GM23248 (cell line): ENCODE data around the gene PPP2R5B. TPM values are rescaled to one million over a fixed set of nuclear protein-coding genes. Genes with fewer than 3 reads are reported as not detected.

ENCODE experiments used
- DNase-seq: peaks from one replicate; pipeline ENCODE4 v3.0.0-alpha.2; 2015
- H2AFZ ChIP-seq: fragments of 200-600 bp; sonication (generic); 2 replicates; pipeline ENCODE4 v1.6.1; 2016; ENCODE audit warnings: antibody characterized with exemption
- H3F3A ChIP-seq: fragments of 200-600 bp; sonication (generic); 2 replicates; pipeline ENCODE4 v1.6.1; 2016; ENCODE audit warnings: mild to moderate bottlenecking, antibody characterized with exemption, mixed run types; ENCODE audit not compliant: insufficient read depth
- H3K27ac ChIP-seq: fragments of 200-600 bp; sonication (generic); 2 replicates; pipeline ENCODE4 v1.5.1; 2016; ENCODE audit warnings: mild to moderate bottlenecking
- H3K27me3 ChIP-seq: fragments of 200-600 bp; sonication (generic); replicated peaks from 2 replicates; pipeline ENCODE4 v1.6.1; 2016; ENCODE audit warnings: mild to moderate bottlenecking; ENCODE audit not compliant: insufficient read depth
- H3K36me3 ChIP-seq: fragments of 200-600 bp; sonication (generic); 2 replicates; pipeline ENCODE4 v1.6.1; 2016; ENCODE audit warnings: low read depth, mild to moderate bottlenecking
- H3K4me1 ChIP-seq: fragments of 200-600 bp; sonication (generic); 2 replicates; pipeline ENCODE4 v1.6.1; 2016; ENCODE audit warnings: mild to moderate bottlenecking; ENCODE audit not compliant: insufficient read depth
- H3K4me2 ChIP-seq: fragments of 200-600 bp; sonication (generic); one replicate; pipeline ENCODE4 v1.6.1; 2016; ENCODE audit warnings: mild to moderate bottlenecking; ENCODE audit not compliant: unreplicated experiment
- H3K4me3 ChIP-seq: fragments of 200-600 bp; sonication (generic); 2 replicates; pipeline ENCODE4 v1.5.1; 2016; ENCODE audit warnings: mild to moderate bottlenecking
- H3K79me2 ChIP-seq: fragments of 200-600 bp; sonication (generic); 2 replicates; pipeline ENCODE4 v1.6.1; 2016; ENCODE audit warnings: mild to moderate bottlenecking; ENCODE audit not compliant: insufficient read depth
- H3K9ac ChIP-seq: fragments of 200-600 bp; sonication (generic); 2 replicates; pipeline ENCODE4 v1.6.1; 2016; ENCODE audit warnings: mild to moderate bottlenecking
- H3K9me2 ChIP-seq: fragments of 200-600 bp; sonication (generic); 2 replicates; pipeline ENCODE4 v1.6.1; 2016; ENCODE audit warnings: mixed run types, mild to moderate bottlenecking, moderate library complexity; ENCODE audit not compliant: insufficient read depth
- H3K9me3 ChIP-seq: fragments of 200-600 bp; sonication (generic); one replicate; pipeline ENCODE4 v1.6.1; 2017; ENCODE audit warnings: low read depth
- H4K20me1 ChIP-seq: fragments of 200-600 bp; sonication (generic); 2 replicates; pipeline ENCODE4 v1.6.0; 2016; ENCODE audit not compliant: insufficient read depth
- EZH2 ChIP-seq: fragments of 200-600 bp; sonication (generic); IDR thresholded peaks from 2 replicates; pipeline ENCODE4 v1.6.1; 2018; ENCODE audit warnings: antibody characterized with exemption, mild to moderate bottlenecking; ENCODE audit not compliant: insufficient read depth, poor library complexity, severe bottlenecking
- EZH2phosphoT487 ChIP-seq: fragments of 200-600 bp; sonication (generic); IDR thresholded peaks from 2 replicates; pipeline ENCODE4 v1.6.1; 2018; ENCODE audit warnings: antibody characterized with exemption, moderate library complexity, mild to moderate bottlenecking, low read depth; ENCODE audit not compliant: insufficient read depth
- WGBS, 2 experiments: methylation state at CpG; one replicate each; pipeline ENCODE4 v1.1.6; 2015 to 2017; ENCODE audit warnings: low lambda C conversion rate in 2 of 2, low coverage in 1 of 2; ENCODE audit errors: missing lambda C conversion rate in 2 of 2; 5-methylcytosine and 5-hydroxymethylcytosine counted together
- in situ Hi-C: fragments of 300-500 bp; cut with MboI; formaldehyde crosslinking; loops from 2 replicates; pipeline ENCODE4 v1.15.0; 2020
- polyA plus RNA-seq: library from polyadenylated mRNA; unstranded; fragments of >200 nt; fragmentation: Nextera tagmentation; extraction: Ambion mirVana; gene quantifications from 2 replicates; pipeline ENCODE4 v1.2.1, GENCODE V29; 2016
- total RNA-seq: library from RNA; depleted of rRNA; stranded (reverse); fragments of >200 nt; shearing (Covaris generic); gene quantifications from 2 replicates; pipeline ENCODE4 v1.2.3, GENCODE V29; 2014

Gene PPP2R5B
- total and polyA plus RNA-seq, 2 experiments from 2014 or later = 16.4 to 27.3 TPM

- 55 to 63% methylated on average over 4 of the region's 4 CpGs for WGBS, 2 experiments
- Histone ChIP-seq H3K27me3 (no peaks in the 10 kb centered on the region), H3K9ac (no peak overlapping the region), H3K4me3 (no peak overlapping the region), H3K4me1 (no peaks in the 10 kb centered on the region), H4K20me1 (no peaks in the 10 kb centered on the region), H3K36me3 (peaks cover 8% of the 10 kb centered on the region; the same call in 1 of the 2 replicates), H3K27ac (no peak overlapping the region), H3F3A (no peaks in the 10 kb centered on the region), H3K9me3 (no peaks in the 10 kb centered on the region), H2AFZ (no peak overlapping the region), H3K79me2 (no peaks in the 10 kb centered on the region), H3K4me2 (no peak overlapping the region), H3K9me2 (no peaks in the 10 kb centered on the region)
- in situ Hi-C loops = no loop called here
- no peak for DNase-seq
- TF ChIP-seq EZH2phosphoT487 (no peak), EZH2 (no peak)
These were observed 12.1 kb downstream of the PPP2R5B start for GRCh38 chr11:64936539-64936938.

- Histone ChIP-seq H3K4me2 (no peak overlapping the region), H3K9ac (no peak overlapping the region), H3K79me2 (no peaks in the 10 kb centered on the region), H2AFZ (no peak overlapping the region), H3K4me3 (no peak overlapping the region), H3K27me3 (peaks cover 7% of the 10 kb centered on the region; the same call in 1 of the 2 replicates), H3K4me1 (no peaks in the 10 kb centered on the region), H4K20me1 (no peaks in the 10 kb centered on the region), H3K27ac (no peak overlapping the region), H3K9me3 (no peaks in the 10 kb centered on the region), H3F3A (no peaks in the 10 kb centered on the region), H3K36me3 (no peaks in the 10 kb centered on the region), H3K9me2 (no peaks in the 10 kb centered on the region)
- 53 to 56% methylated on average over 5 of the region's 5 CpGs for WGBS, 2 experiments
- TF ChIP-seq EZH2phosphoT487 = no peak
- no peak for TF ChIP-seq EZH2
- DNase-seq = no peak
- in situ Hi-C loops = no loop called here
These were observed 22.8 kb downstream of the PPP2R5B start for GRCh38 chr11:64947208-64947814.

DNA sequence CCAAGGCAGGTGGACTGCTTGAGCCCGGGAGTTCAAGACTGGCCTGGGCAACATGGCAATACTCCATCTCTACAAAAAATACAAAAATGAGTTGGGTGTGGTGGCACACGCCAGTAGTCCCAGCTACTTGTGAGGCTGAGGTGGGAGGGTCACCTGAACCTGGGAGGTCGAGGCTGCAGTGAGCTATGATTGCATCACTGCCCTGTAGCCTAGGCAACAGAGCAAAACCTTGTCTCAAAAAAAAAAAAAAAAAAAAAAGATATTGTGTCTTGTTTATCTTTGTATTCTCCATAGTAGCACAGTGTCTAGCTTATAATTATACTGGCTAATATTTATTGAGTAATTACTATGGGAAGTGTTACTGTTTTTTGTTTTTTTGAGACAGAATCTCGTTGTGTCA, 27.0 kb downstream of the PPP2R5B start:
- Histone ChIP-seq H3K79me2 (no peaks in the 10 kb centered on the region), H3K4me2 (no peak overlapping the region), H3K36me3 (no peaks in the 10 kb centered on the region), H3K27me3 (peaks cover 18% of the 10 kb centered on the region; the same call in 1 of the 2 replicates), H4K20me1 (no peaks in the 10 kb centered on the region), H3K9me3 (no peaks in the 10 kb centered on the region), H3F3A (no peaks in the 10 kb centered on the region), H3K27ac (no peak overlapping the region), H3K9me2 (no peaks in the 10 kb centered on the region), H2AFZ (no peak overlapping the region), H3K4me3 (no peak overlapping the region), H3K4me1 (no peaks in the 10 kb centered on the region), H3K9ac (no peak overlapping the region)
- no peak for DNase-seq
- no peak for TF ChIP-seq EZH2
- in situ Hi-C loops = no loop called here
- 28 to 40% methylated on average over 4 of the region's 4 CpGs for WGBS, 2 experiments

DNA sequence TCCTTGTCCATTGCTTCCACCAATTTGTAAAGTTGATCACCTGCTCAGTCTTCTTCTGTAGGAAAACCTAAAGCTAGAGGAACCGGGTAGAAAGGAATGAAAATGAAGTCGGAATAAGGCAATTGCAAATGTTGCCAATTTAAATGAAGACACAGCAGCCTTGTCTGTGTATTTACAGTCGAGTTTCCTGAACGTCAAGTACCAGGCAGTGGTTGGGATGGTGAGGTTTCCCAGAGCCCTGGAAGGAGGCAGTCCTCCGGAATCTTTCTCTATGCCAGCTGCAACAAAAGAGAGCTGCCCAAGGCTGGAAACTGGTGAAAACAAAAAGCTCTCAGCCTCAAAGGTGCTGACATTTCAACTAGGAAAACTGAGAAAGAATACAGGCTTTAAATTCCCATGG, 29.7 kb downstream of the PPP2R5B start:
- H3K4me3 ChIP-seq = no peak overlapping the region
- DNase-seq = no peak
- H3K9me2 ChIP-seq = no peaks in the 10 kb centered on the region
- no peak overlapping the region for H3K4me2 ChIP-seq
- in situ Hi-C loops = no loop called here
- H3K9me3 ChIP-seq = no peaks in the 10 kb centered on the region
- H3K9ac ChIP-seq = no peak overlapping the region
- WGBS, 2 experiments = 27 to 30% methylated on average over 5 of the region's 5 CpGs
- no peak for TF ChIP-seq EZH2
- no peak for TF ChIP-seq EZH2phosphoT487
- H3K27me3 ChIP-seq = peaks cover 23% of the 10 kb centered on the region; the same call in 1 of the 2 replicates
- H3K4me1 ChIP-seq = no peaks in the 10 kb centered on the region
- H3K36me3 ChIP-seq = no peaks in the 10 kb centered on the region
- no peaks in the 10 kb centered on the region for H3K79me2 ChIP-seq
- H3K27ac ChIP-seq = no peak overlapping the region
- no peaks in the 10 kb centered on the region for H4K20me1 ChIP-seq
- H2AFZ ChIP-seq = no peak overlapping the region
- H3F3A ChIP-seq = no peaks in the 10 kb centered on the region

GRCh38 chr11:64959498-64959897, 35.0 kb downstream of the PPP2R5B start:
- Histone ChIP-seq H4K20me1 (no peaks in the 10 kb centered on the region), H3K27me3 (0 out of 2 replicates have a peak, but pooled peaks cover 11% of the 10 kb centered on the region), H3K9ac (no peak overlapping the region), H3K4me1 (no peaks in the 10 kb centered on the region; the same call in 1 of the 2 replicates), H3F3A (no peaks in the 10 kb centered on the region), H3K36me3 (no peaks in the 10 kb centered on the region), H3K27ac (no peak overlapping the region), H2AFZ (no peak overlapping the region), H3K9me2 (no peaks in the 10 kb centered on the region), H3K9me3 (no peaks in the 10 kb centered on the region), H3K4me3 (no peak overlapping the region), H3K79me2 (no peaks in the 10 kb centered on the region), H3K4me2 (no peak overlapping the region)
- peak; percentile 53 for DNase-seq
- in situ Hi-C loops = no loop called here
- TF ChIP-seq EZH2 = no peak
- WGBS, 2 experiments = 32% methylated on average over 3 of the region's 3 CpGs
